Esophagus squamous epithelium (tissue), 5 donors: ENCODE data around the gene RINL. TPM values are rescaled to one million over a fixed set of nuclear protein-coding genes. Genes with fewer than 3 reads are reported as not detected.
"Not testable (repeated sequence)": the region's sequence is repeated elsewhere in the genome, so short reads cannot be mapped to it uniquely, and the experiment has no call there.

Experiments
- DNase-seq: peaks from one replicate; lab custom pipeline; 2025; lab: John Stamatoyannopoulos, UW
- H3K27ac ChIP-seq, 4 donors: fragments of 200-600 bp; sonication (generic); one replicate each; pipeline ENCODE4 v1.5.1; 2016 to 2019; ENCODE audit warnings: mild to moderate bottlenecking in 1 of 4
- H3K27me3 ChIP-seq, 4 donors: fragments of 200-600 bp; sonication (generic); 1 replicate in 3 of 4; 2 replicates in 1 of 4; pipeline versions ENCODE4 v1.5.1 to v1.6.0; 2017 to 2021; ENCODE audit warnings: antibody characterized with exemption in 1 of 4
- H3K36me3 ChIP-seq, 3 donors: fragments of 200-600 bp; sonication (generic); one replicate each; pipeline ENCODE4 v1.5.1; 2016 to 2019
- H3K4me1 ChIP-seq, 3 donors: fragments of 200-600 bp; sonication (generic); one replicate each; pipeline ENCODE4 v1.5.1; 2017 to 2019
- H3K4me3 ChIP-seq, 4 donors: fragments of 200-600 bp; sonication (generic); 1 replicate in 3 of 4; 2 replicates in 1 of 4; pipeline ENCODE4 v1.5.1; 2016 to 2019; ENCODE audit warnings: mild to moderate bottlenecking in 2 of 4, moderate library complexity in 1 of 4
- H3K9me3 ChIP-seq, 3 donors: fragments of 200-600 bp; sonication (generic); one replicate each; pipeline ENCODE4 v1.5.1; 2016 to 2019
- CTCF ChIP-seq, 6 experiments: fragments of 450-650 bp in 4 of 6; fragments of 200-600 bp in 2 of 6; sonication (generic) in 2 of 6; IDR thresholded peaks; one replicate each; pipeline ENCODE4 v1.5.1; 2016 to 2019; ENCODE audit warnings: antibody characterized with exemption in 6 of 6, mild to moderate bottlenecking in 4 of 6, moderate library complexity in 4 of 6
- POLR2A ChIP-seq, 4 donors: fragments of 450-650 bp; IDR thresholded peaks; one replicate each; pipeline ENCODE4 v1.6.1; 2017; ENCODE audit warnings: antibody characterized with exemption in 4 of 4, mild to moderate bottlenecking in 4 of 4, moderate library complexity in 3 of 4
- WGBS, 2 donors: methylation state at CpG; one replicate each; pipeline ENCODE4 v1.1.5; 2018; 5-methylcytosine and 5-hydroxymethylcytosine counted together
- intact Hi-C: fragments of 100-400 bp; cut with DNase I; formaldehyde crosslinking; loops from one replicate; pipeline ENCODE4 v1.15.0; 2022
- total RNA-seq, 4 donors: library from RNA; depleted of rRNA; stranded (reverse); fragments of >200 nt; gene quantifications; one replicate each; pipeline ENCODE4 v1.1.0, GENCODE V29; 2016
- donor health status: DM: yes; HTN: yes; CAD: no.

Gene RINL
- total RNA-seq, 4 donors from 2014 or later, result 4.8 to 14.9 (median 5.7) TPM

GRCh38 chr19:38869160-38869835 lies 8.8 kb downstream of the RINL start:
- H3K4me3 ChIP-seq, result peak overlapping the region; percentile 30 to 65 (median 52)
- H3K36me3 ChIP-seq, result no peaks in the 10 kb centered on the region
- peaks cover 18 to 61% (median 30%) of the 10 kb centered on the region in 3 donors for H3K4me1 ChIP-seq
- intact Hi-C loops, result no loop called here
- TF ChIP-seq CTCF (IDR thresholded peaks at IDR 0.05), result no peak
- TF ChIP-seq POLR2A (IDR thresholded peaks at IDR 0.05), result no peak
- no peak for DNase-seq
- 2 to 46% methylated on average over 10 to 12 of the region's 34 CpGs for WGBS, 2 donors
- H3K27me3 ChIP-seq, result no peaks in the 10 kb centered on the region
- H3K27ac ChIP-seq, result peak overlapping the region; percentile 37 to 67 (median 56)
- no peaks in the 10 kb centered on the region for H3K9me3 ChIP-seq

GRCh38 chr19:38868551-38868950 lies 9.5 kb downstream of the RINL start:
- peak overlapping the region in 1 of 4 donors; percentile 54 for H3K4me3 ChIP-seq
- no peak for TF ChIP-seq CTCF (IDR thresholded peaks at IDR 0.05)
- H3K27ac ChIP-seq, result peak overlapping the region in 2 of 4 donors; percentile 65 to 67
- intact Hi-C loops, result no loop called here
- 86 to 92% methylated on average over 6 of the region's 6 CpGs for WGBS, 2 donors
- peaks cover 21 to 63% (median 34%) of the 10 kb centered on the region in 3 donors for H3K4me1 ChIP-seq
- no peaks in the 10 kb centered on the region for H3K9me3 ChIP-seq
- no peak for DNase-seq
- H3K36me3 ChIP-seq, result no peaks in the 10 kb centered on the region
- H3K27me3 ChIP-seq, result no peaks in the 10 kb centered on the region

GRCh38 chr19:38867171-38867780 lies 10.8 kb downstream of the RINL start:
- Histone ChIP-seq H3K36me3 (no peaks in the 10 kb centered on the region), H3K4me3 (no peak overlapping the region), H3K9me3 (no peaks in the 10 kb centered on the region), H3K27ac (no peak overlapping the region), H3K4me1 (peaks cover 33 to 70% (median 45%) of the 10 kb centered on the region in 3 donors), H3K27me3 (no peaks in the 10 kb centered on the region)
- DNase-seq, result no peak
- 81 to 82% methylated on average over 8 to 10 of the region's 10 CpGs for WGBS, 2 donors
- intact Hi-C loops, result no loop called here
- TF ChIP-seq CTCF (IDR thresholded peaks at IDR 0.05) (no peak), POLR2A (IDR thresholded peaks at IDR 0.05) (no peak)

- Histone ChIP-seq H3K27me3 (no peaks in the 10 kb centered on the region), H3K9me3 (no peaks in the 10 kb centered on the region), H3K4me3 (no peak overlapping the region), H3K27ac (peak overlapping the region; percentile 46 to 88 (median 72)), H3K36me3 (no peaks in the 10 kb centered on the region), H3K4me1 (peaks cover 27 to 56% (median 34%) of the 10 kb centered on the region in 3 donors)
- intact Hi-C loops, result no loop called here
- WGBS, 2 donors, result 28 to 44% methylated on average over 8 to 9 of the region's 10 CpGs
- DNase-seq, result no peak
- TF ChIP-seq POLR2A (IDR thresholded peaks at IDR 0.05) (no peak), CTCF (IDR thresholded peaks at IDR 0.05) (no peak)
Observed at GRCh38 chr19:38862321-38863059, 15.6 kb downstream of the RINL start.

- no peak for TF ChIP-seq POLR2A (IDR thresholded peaks at IDR 0.05)
- TF ChIP-seq CTCF (IDR thresholded peaks at IDR 0.05), result no peak
- Histone ChIP-seq H3K27ac (no peak overlapping the region), H3K27me3 (no peaks in the 10 kb centered on the region), H3K4me3 (no peak overlapping the region), H3K36me3 (no peaks in the 10 kb centered on the region), H3K9me3 (no peaks in the 10 kb centered on the region), H3K4me1 (peaks cover 28 to 64% (median 35%) of the 10 kb centered on the region in 3 donors)
- intact Hi-C loops, result no loop called here
- no peak for DNase-seq
- 86 to 95% methylated on average over 3 of the region's 3 CpGs for WGBS, 2 donors
Observed at GRCh38 chr19:38861368-38861767, 16.7 kb downstream of the RINL start.

GRCh38 chr19:38859631-38860204 lies 18.4 kb downstream of the RINL start:
- 78 to 79% methylated on average over 19 of the region's 21 CpGs for WGBS, 2 donors
- H3K9me3 ChIP-seq, DNase-seq, H3K4me3 ChIP-seq, intact Hi-C loops, H3K27me3 ChIP-seq, H3K27ac ChIP-seq, H3K36me3 ChIP-seq: not testable (repeated sequence)
- H3K4me1 ChIP-seq, result peaks cover 27 to 48% (median 28%) of the 10 kb centered on the region in 3 donors
